Lung (tissue), 12 donors: ENCODE data around the gene MN1. TPM values are rescaled to one million over a fixed set of nuclear protein-coding genes. Genes with fewer than 3 reads are reported as not detected.

ENCODE experiments used
- ATAC-seq: fragments of 200-7000 bp; cut with Tn5 transposase; one replicate; pipeline ENCODE4 v1.9.1; 2020; ENCODE audit warnings: moderate number of reproducible peaks; ENCODE audit not compliant: insufficient read depth, low FRiP score
- DNase-seq, 3 donors: peaks; one replicate each; pipeline ENCODE4 v3.0.0-alpha.2; 2013 to 2017
- H3K27ac ChIP-seq, 2 donors: one replicate each; pipeline ENCODE4 v1.5.1; 2013; ENCODE audit warnings: mild to moderate bottlenecking in 2 of 2, moderate library complexity in 2 of 2, control low read depth in 1 of 2, inconsistent platforms in 1 of 2, low read depth in 1 of 2, low read length in 1 of 2
- H3K27me3 ChIP-seq, 3 donors: one replicate each; pipeline ENCODE4 v1.5.1; 2013; ENCODE audit warnings: low read length in 2 of 3; ENCODE audit not compliant: control insufficient read depth in 3 of 3, insufficient read depth in 3 of 3
- H3K36me3 ChIP-seq, 4 donors: one replicate each; pipeline ENCODE4 v1.5.1; 2013; ENCODE audit warnings: low read length in 4 of 4, mild to moderate bottlenecking in 1 of 4, moderate library complexity in 1 of 4; ENCODE audit not compliant: control insufficient read depth in 4 of 4, insufficient read depth in 4 of 4
- H3K4me1 ChIP-seq, 5 donors: one replicate each; pipeline ENCODE4 v1.5.1; 2013; ENCODE audit warnings: low read length in 5 of 5, mild to moderate bottlenecking in 2 of 5, moderate library complexity in 1 of 5; ENCODE audit not compliant: control insufficient read depth in 5 of 5, insufficient read depth in 5 of 5
- H3K4me3 ChIP-seq: one replicate; pipeline ENCODE4 v1.5.1; 2013; ENCODE audit warnings: mild to moderate bottlenecking, control low read depth, moderate library complexity
- H3K9ac ChIP-seq, 2 donors: one replicate each; pipeline ENCODE4 v1.5.1; 2013; ENCODE audit warnings: low read length in 2 of 2, control low read depth in 1 of 2; ENCODE audit not compliant: insufficient read depth in 1 of 2
- H3K9me3 ChIP-seq, 4 donors: one replicate each; pipeline ENCODE4 v1.5.1; 2013; ENCODE audit warnings: low read length in 3 of 4, mild to moderate bottlenecking in 1 of 4, moderate library complexity in 1 of 4; ENCODE audit not compliant: control insufficient read depth in 4 of 4, insufficient read depth in 3 of 4
- WGBS, 2 donors: extraction: QIAGEN DNeasy Blood & Tissue Kit; methylation state at CpG; one replicate each; pipeline ENCODE4 v1.1.7; 2013; 5-methylcytosine and 5-hydroxymethylcytosine counted together
- polyA plus RNA-seq, 2 donors: library from polyadenylated mRNA; stranded (reverse); fragments of 200-250 nt; gene quantifications; one replicate each; pipeline ENCODE4 v1.2.1, GENCODE V29; 2013
- total RNA-seq, 2 donors: library from RNA; depleted of rRNA in 1 of 2; stranded (reverse); fragments of >200 nt in 1 of 2; gene quantifications; one replicate each; pipeline ENCODE4 v1.2.1, GENCODE V29; 2014 to 2021
- TF ChIP-seq, protein P1 (sequence below): IDR thresholded peaks from 2 replicates; pipeline ENCODE4 v1.5.1; 2012; ENCODE audit warnings: mild to moderate bottlenecking; ENCODE audit errors: control extremely low read depth, extremely low read depth
- donor health status: control.
- donor health status: control.
- donor health status: Bipolar disorder and iron deficiency.
- donor health status: healthy.
- donor health status: DM: yes; HTN: yes; CAD: no.

Gene MN1
- total and polyA plus RNA-seq, 4 donors = 2.4 to 6.5 (median 3.6) TPM

DNA sequence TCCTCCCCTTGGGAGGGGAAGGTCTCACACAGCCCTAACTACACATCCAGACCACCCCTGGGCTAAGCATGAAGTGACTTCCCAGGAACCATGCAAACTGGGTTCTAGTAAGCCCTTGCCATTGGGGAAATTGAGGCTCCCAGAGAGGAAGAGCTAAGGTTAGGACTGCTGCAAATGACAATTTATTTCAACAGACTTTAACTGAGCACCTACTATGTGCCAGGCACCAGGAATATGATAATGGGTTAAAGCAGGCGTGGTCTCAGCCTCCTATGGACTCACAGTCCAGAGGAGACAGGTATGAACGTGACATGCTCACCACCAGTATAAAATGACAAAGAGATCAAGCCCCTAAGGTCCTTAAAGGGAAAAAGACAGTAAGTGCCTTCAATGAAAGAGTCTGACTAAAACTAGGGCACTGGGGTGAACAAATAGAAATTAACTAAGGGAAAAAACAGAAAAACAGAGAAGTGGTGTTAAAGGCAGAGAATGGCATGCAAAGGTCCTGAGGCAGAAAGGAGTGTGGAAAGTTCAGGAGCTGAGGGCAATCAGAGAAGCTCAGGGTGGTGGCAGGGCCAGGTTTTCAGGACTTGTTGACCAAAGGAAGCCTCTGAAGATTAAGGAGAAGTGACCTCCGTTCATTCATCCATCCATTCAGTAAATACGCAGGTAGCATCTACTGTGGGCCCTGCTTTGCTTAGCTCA is 14.4 kb upstream of the MN1 start:
- Histone ChIP-seq H3K27ac (no peak overlapping the region), H3K4me1 (peaks cover 0 to 2% (median 0%) of the 10 kb centered on the region in 5 donors), H3K36me3 (no peaks in the 10 kb centered on the region), H3K27me3 (peaks cover 0 to 3% (median 0%) of the 10 kb centered on the region in 3 donors), H3K4me3 (no peak overlapping the region), H3K9me3 (peaks cover 0 to 3% (median 0%) of the 10 kb centered on the region in 4 donors), H3K9ac (no peak overlapping the region)
- TF ChIP-seq, protein P1, sequence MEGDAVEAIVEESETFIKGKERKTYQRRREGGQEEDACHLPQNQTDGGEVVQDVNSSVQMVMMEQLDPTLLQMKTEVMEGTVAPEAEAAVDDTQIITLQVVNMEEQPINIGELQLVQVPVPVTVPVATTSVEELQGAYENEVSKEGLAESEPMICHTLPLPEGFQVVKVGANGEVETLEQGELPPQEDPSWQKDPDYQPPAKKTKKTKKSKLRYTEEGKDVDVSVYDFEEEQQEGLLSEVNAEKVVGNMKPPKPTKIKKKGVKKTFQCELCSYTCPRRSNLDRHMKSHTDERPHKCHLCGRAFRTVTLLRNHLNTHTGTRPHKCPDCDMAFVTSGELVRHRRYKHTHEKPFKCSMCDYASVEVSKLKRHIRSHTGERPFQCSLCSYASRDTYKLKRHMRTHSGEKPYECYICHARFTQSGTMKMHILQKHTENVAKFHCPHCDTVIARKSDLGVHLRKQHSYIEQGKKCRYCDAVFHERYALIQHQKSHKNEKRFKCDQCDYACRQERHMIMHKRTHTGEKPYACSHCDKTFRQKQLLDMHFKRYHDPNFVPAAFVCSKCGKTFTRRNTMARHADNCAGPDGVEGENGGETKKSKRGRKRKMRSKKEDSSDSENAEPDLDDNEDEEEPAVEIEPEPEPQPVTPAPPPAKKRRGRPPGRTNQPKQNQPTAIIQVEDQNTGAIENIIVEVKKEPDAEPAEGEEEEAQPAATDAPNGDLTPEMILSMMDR = no peak
- ATAC-seq (no peak), DNase-seq (no peak)
- WGBS, 2 donors = 91 to 92% methylated on average over 4 of the region's 4 CpGs

DNA sequence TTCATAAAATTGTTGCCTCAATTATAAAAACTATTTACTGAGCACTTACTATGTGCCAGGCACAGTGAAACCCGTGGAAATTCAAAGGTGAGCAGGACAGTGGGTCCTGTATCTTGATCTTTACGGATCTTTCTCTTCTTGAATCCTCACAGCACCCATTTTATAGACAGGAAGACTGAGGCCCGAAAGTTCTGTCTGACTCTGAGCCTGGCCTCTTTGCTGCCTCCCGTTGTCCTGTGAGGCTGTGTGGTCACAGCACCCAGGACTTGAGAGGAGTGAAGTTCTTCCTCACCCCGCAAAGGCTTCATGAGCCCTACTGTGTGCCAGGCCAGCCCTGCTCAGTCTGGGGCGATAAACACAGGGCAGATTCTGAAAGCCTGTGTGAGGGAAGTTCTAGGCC is 13.4 kb upstream of the MN1 start:
- no peak overlapping the region for H3K9ac ChIP-seq
- TF ChIP-seq, protein P1 = no peak
- peaks cover 0 to 3% (median 0%) of the 10 kb centered on the region in 3 donors for H3K27me3 ChIP-seq
- ATAC-seq = no peak
- no peak overlapping the region for H3K27ac ChIP-seq
- no peaks in the 10 kb centered on the region for H3K36me3 ChIP-seq
- H3K9me3 ChIP-seq = peaks cover 0 to 3% (median 0%) of the 10 kb centered on the region in 4 donors
- H3K4me3 ChIP-seq = no peak overlapping the region
- 89 to 96% methylated on average over 6 of the region's 6 CpGs for WGBS, 2 donors
- peaks cover 0 to 12% (median 2%) of the 10 kb centered on the region in 5 donors for H3K4me1 ChIP-seq
- DNase-seq = no peak

DNA sequence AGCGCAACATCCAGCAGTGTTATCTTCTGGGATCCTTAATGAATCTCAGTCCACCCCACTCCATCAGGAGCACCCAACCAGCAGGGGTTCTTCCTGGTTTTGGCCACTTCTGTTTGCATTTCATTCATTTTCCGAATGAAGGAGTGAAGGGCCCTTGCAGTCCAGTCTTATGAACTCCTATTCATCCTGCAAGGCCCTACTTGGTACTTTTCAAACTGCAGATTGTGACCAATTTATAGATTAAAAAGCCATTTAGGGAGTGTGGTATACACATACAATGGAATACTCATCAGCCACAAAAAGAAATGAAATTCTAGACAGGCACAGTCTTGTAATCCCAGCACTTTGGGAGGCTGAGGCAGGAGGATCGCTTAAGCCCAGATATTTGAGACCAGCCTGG is 10.2 kb upstream of the MN1 start:
- H3K27me3 ChIP-seq = peaks cover 0 to 8% (median 2%) of the 10 kb centered on the region in 3 donors
- no peak for ATAC-seq
- no peak overlapping the region for H3K9ac ChIP-seq
- H3K4me3 ChIP-seq = no peak overlapping the region
- H3K27ac ChIP-seq = no peak overlapping the region
- no peaks in the 10 kb centered on the region for H3K9me3 ChIP-seq
- peaks cover 0 to 13% (median 3%) of the 10 kb centered on the region in 5 donors for H3K4me1 ChIP-seq
- WGBS, 2 donors = 98 to 99% methylated on average over 3 of the region's 3 CpGs
- no peaks in the 10 kb centered on the region for H3K36me3 ChIP-seq
- DNase-seq = no peak
- TF ChIP-seq, protein P1 = no peak
